ENCODE measurements around the gene CCDC183. TPM values are rescaled to one million over a fixed set of nuclear protein-coding genes. Genes with fewer than 3 reads are reported as not detected.

Gene CCDC183
- total and polyA plus RNA-seq, 10 of the 15 experiments (the other 5 are each of a cell fraction or from before 2014, with no cell fraction given): 0.04 to 1.2 (median 0.55) TPM; not detected in 5

GRCh38 chr9:136854842-136855460 is 58.8 kb downstream of the CCDC183 start:
- no peaks in the 10 kb centered on the region for H4K20me1 ChIP-seq (ENCODE audit: control insufficient read depth, insufficient read depth)
- H3K79me2 ChIP-seq (ENCODE audit: control insufficient read depth, insufficient read depth, low read length): peaks cover 4% of the 10 kb centered on the region; the same call in 1 of the 2 replicates
- H3K9me3 ChIP-seq (replicated peaks; ENCODE audit: control insufficient read depth, insufficient read depth, low read length): no peaks in the 10 kb centered on the region
- CTCF ChIA-PET: no interaction called here
- no TSS peak for BruUV-seq (replicated peaks)
- peaks cover 4 to 11% of the 10 kb centered on the region in 2 experiments; a peak in 3 of 4 replicates for H3K36me3 ChIP-seq (ENCODE audit: control insufficient read depth in 2 of 2, insufficient read depth in 2 of 2, low read length in 1 of 2)
- WGBS (ENCODE audit: insufficient coverage, insufficient replicate concordance, low lambda C conversion rate, missing lambda C conversion rate): 86% methylated on average over 23 of the region's 23 CpGs
- no peak for TF ChIP-seq BCL11A (IDR thresholded peaks at IDR 0.05; ENCODE audit: low read depth, low read length)
- no peak for TF ChIP-seq NR2C1 (IDR thresholded peaks at IDR 0.05)
- no peak for TF ChIP-seq PML (IDR thresholded peaks at IDR 0.05; ENCODE audit: low read length)
- TF ChIP-seq SMARCA5 (IDR thresholded peaks at IDR 0.05): no peak
- no peak for TF ChIP-seq MYB (IDR thresholded peaks at IDR 0.05; ENCODE audit: borderline replicate concordance, low read depth, low read length)
- TF ChIP-seq BACH1 (IDR thresholded peaks at IDR 0.05; ENCODE audit: borderline replicate concordance): no peak
- no peak for TF ChIP-seq LARP7 (IDR thresholded peaks at IDR 0.05)
- TF ChIP-seq SP1 (IDR thresholded peaks at IDR 0.05; ENCODE audit: low read depth, low read length): no peak
- TF ChIP-seq NR2F1 (conservative IDR thresholded peaks at IDR 0.05): no peak
- H2AFZ ChIP-seq (ENCODE audit: control insufficient read depth, low read depth, low read length): no peak overlapping the region
- H3K4me1 ChIP-seq (ENCODE audit: control insufficient read depth, insufficient read depth, low read length): peaks cover 4% of the 10 kb centered on the region
- no peak for FAIRE-seq
- SMC1A ChIA-PET (ENCODE audit: uncharacterized antibody, unreplicated experiment): no interaction called here
- H3K4me2 ChIP-seq (ENCODE audit: control insufficient read depth, insufficient read depth): no peak overlapping the region
- RAD21 ChIA-PET (ENCODE audit: unreplicated experiment): interaction anchor here (0.6 kb wide), 1 partner anchor 66 kb away, joined by 3 read pairs; no protein-coding TSS in a partner anchor
- no peaks in the 10 kb centered on the region for H3K27me3 ChIP-seq (replicated peaks in 1 of 2; ENCODE audit: control insufficient read depth in 2 of 2, insufficient read depth in 2 of 2, low read length in 1 of 2)
- no peak overlapping the region for H3K9ac ChIP-seq (ENCODE audit: control insufficient read depth, insufficient read depth, low read length)
- intact Hi-C loops (cut with micrococcal nuclease; ENCODE audit: unreplicated experiment) (loop anchor here (5.0 kb wide), 1 partner anchor 87 kb away; the partner anchor contains the start of gene FBXW5), in situ Hi-C loops (cut with MboI) (no loop called here)
- no peak overlapping the region for H3K27ac ChIP-seq (ENCODE audit: control insufficient read depth, insufficient read depth)
- POLR2A ChIA-PET: interaction anchor here (0.6 kb wide), 2 partner anchors 30 to 847 kb away, joined by 3 read pairs; no protein-coding TSS in a partner anchor
- no peak for ATAC-seq
- no peak overlapping the region for H3K4me3 ChIP-seq
- no peak for DNase-seq (ENCODE audit: low read depth, low spot score)
